GM21447 (cell line): ENCODE data around the gene BCL2L12.

Experiments
- ATAC-seq: cut with Tn5 transposase; IDR thresholded peaks from one replicate; pipeline ENCODE4 v1.9.1; 2021; ENCODE audit not compliant: unreplicated experiment

Gene BCL2L12

GRCh38 chr19:49684251-49684982 is 18.7 kb downstream of the BCL2L12 start:
- no peak for ATAC-seq

GRCh38 chr19:49684983-49685553 is 19.3 kb downstream of the BCL2L12 start:
- ATAC-seq: no peak

GRCh38 chr19:49685845-49686332 is 20.2 kb downstream of the BCL2L12 start:
- no peak for ATAC-seq

- no peak for ATAC-seq
These were observed 20.9 kb downstream of the BCL2L12 start for GRCh38 chr19:49686503-49687088.

- no peak for ATAC-seq
These were observed 21.4 kb downstream of the BCL2L12 start for GRCh38 chr19:49687150-49687549.

- no peak for ATAC-seq
These were observed 22.0 kb downstream of the BCL2L12 start for GRCh38 chr19:49687566-49688316.

GRCh38 chr19:49688531-49689132 is 22.9 kb downstream of the BCL2L12 start:
- no peak for ATAC-seq

- no peak for ATAC-seq
These were observed 23.7 kb downstream of the BCL2L12 start, which contains the start of gene ADM5 for GRCh38 chr19:49689133-49690078. ADM5 (plus strand) TSS chr19:49689594; CDS start chr19:49689838, 244 bp downstream.

GRCh38 chr19:49690079-49690655 is 24.4 kb downstream of the BCL2L12 start:
- no peak for ATAC-seq

GRCh38 chr19:49690656-49691242 is 25.0 kb downstream of the BCL2L12 start, which contains the start of gene CPT1C:
CPT1C (plus strand) TSS chr19:49691116; CDS start chr19:49692253, 1,137 bp downstream.
- ATAC-seq: no peak

- ATAC-seq: no peak
These were observed 25.8 kb downstream of the BCL2L12 start for GRCh38 chr19:49691243-49692146.

GRCh38 chr19:49692147-49692506 is 26.4 kb downstream of the BCL2L12 start:
- ATAC-seq: no peak

- no peak for ATAC-seq
These were observed 30.4 kb downstream of the BCL2L12 start for GRCh38 chr19:49696115-49696514.

GRCh38 chr19:49696865-49697264 is 31.1 kb downstream of the BCL2L12 start:
- no peak for ATAC-seq

- no peak for ATAC-seq
These were observed 33.6 kb downstream of the BCL2L12 start for GRCh38 chr19:49699364-49699763.

GRCh38 chr19:49700563-49700962 is 34.8 kb downstream of the BCL2L12 start:
- no peak for ATAC-seq

GRCh38 chr19:49701271-49701786 is 35.6 kb downstream of the BCL2L12 start:
- ATAC-seq: no peak
